ENCODE results near the gene SLC6A12.

Gene SLC6A12

GRCh38 chr12:212715-213526 is 1.0 kb downstream of the SLC6A12 start:
- DNase-seq = no peak

GRCh38 chr12:212415-212714 is 1.6 kb downstream of the SLC6A12 start:
- DNase-seq = no peak

DNA sequence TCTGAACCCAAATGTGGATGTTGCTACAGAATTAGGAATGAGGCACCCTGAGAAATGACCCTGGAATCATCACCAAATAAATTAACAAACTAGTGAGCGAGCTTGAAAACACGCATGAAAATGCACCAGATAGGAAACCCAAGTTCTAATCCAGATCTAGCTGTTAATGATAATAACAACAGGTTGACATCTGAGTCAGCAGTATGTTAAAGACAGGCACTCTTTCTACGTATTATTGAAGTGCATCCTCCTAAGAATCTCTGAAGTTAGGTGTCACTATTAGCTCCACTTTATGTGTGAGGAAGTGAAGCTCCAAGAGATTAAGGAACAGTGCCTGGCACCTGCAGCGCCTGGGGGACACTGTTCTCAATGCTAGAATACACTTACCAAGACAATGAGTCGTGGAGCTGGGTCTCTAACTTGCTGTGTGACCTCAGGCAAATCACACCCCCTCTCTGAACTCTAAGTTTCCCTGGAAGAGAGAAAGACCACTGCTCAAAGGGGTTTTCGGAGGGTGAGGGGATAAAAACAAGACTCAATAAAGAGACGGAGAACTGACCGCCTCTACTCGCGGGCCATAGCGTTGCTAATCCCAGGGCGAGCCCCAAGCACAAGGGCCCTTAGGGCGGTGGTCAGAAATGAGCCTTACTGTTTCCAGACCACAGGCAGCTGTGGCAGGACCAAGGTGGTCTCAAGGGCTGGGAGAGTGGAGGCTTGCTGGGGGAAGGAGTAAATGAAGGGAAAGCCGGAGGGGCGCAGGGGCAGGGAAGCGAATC is 2.1 kb downstream of the SLC6A12 start:
- DNase-seq = no peak

- no peak for DNase-seq
These were observed 2.9 kb downstream of the SLC6A12 start for GRCh38 chr12:211142-211465.

DNA sequence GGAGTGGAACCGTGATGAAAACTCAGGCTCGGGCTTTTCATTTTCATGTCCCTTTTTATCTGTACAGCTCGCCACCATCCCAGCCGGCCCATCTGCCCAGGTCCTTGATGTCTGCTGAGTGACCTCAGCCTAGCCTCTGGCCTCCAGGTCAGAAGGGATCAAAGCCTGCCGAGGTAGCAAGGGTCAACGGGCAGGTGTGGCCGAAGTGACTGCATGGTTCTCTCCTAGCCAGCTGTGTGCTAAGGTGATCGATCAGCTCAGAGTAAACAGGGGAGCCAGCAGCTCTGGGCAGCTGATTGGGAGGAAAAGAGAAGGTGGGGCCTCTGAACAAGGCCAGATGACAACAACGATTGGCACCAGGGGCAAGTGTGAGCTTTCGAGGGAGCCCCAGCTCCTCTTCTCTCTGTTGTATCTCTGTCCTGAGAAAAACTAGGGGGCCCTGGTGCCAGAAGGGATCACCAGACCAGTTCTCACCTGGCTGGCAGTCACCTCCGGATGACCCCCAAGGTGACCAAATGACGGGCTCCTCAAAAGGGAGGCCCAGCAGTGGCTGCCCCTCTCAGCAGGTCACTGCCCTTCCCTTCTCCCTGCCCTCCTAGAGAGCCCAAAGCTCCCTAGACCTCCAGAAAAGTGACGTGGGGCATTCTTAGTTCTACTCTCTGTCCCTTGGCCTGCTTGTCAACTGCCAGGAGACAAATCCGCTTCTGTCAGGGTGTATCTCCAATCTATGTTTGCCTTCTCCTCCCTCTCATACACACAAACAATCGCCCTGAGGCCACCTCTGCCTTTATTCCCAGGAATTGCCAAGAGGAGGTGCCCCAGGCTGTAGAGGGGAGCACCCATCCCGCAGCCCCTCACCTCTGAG is 3.4 kb downstream of the SLC6A12 start:
- DNase-seq = no peak

GRCh38 chr12:209851-210250 is 4.1 kb downstream of the SLC6A12 start:
- DNase-seq = no peak

DNA sequence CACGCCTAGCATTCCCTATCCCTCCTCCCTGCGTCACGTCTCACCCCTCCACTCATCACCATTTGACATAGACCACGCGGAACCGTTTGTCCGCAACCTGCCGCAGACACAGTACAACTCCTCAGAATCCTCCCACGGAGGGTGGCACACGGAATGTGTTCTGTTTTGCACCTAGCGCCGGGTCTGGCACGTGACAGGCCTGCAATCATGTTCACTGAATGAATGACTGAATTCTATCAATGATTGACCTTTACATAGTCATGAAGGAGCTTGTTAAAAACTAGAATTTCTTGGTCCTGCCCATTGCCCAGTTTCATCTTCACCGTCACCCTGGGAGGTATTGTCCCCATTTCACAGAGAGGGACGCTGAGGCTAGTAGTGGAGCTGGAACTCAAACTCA is 4.7 kb downstream of the SLC6A12 start:
- DNase-seq = no peak

GRCh38 chr12:208813-209212 is 5.1 kb downstream of the SLC6A12 start:
- no peak for DNase-seq

DNA sequence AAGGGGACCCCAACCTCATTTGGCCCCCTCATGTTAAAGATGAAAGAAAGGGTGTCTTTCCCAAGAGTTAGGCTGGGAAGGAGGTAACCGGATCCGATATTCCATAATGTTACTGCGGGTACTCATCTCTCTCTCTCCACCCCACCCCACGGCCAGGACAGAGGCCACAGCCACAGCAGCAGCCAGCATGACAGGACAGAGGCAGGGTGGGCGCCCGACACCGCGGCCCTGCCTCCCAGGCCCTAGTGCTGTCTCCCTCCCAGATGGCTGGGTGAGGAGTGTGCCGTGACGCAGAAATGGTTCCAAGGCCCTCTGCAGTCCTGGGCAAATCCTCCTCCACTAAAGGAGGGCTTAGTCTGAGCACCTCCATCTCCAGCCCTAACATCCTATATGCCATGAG is 6.2 kb downstream of the SLC6A12 start:
- DNase-seq = no peak

DNA sequence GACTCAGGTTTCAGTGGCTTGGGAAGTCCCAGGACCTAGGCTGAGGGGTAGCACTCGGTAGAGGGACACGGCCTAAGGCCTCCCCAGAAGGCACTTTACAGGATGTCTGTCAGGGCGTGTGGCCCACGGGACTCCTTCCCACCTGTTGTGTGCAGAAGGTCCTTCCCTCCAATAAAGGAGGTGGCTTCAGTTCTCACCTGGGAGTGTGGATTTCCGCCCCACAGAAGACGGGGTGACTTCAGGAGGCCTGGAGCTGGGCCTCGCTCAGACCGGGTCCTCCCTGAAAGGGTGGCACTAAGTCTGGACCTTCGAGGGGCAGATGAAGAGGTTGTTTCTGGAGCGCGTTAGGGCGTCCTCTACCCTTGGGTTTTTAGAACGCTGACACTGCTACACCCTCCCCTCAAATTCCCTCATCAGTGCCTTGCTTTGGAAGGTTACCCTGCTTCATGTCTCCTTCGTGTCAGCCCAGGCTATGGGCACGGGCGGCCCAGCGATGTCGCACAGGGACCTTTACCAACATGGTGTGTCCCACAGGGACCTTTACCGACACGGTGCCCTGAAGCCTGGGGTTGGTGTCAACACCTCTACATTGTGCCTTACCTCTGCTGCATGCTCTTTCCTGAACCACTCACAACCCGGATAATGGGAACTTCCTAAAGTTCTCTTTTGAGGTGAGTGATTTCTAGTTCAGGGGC is 7.1 kb downstream of the SLC6A12 start:
- DNase-seq = no peak

GRCh38 chr12:205026-205425 is 8.9 kb downstream of the SLC6A12 start:
- no peak for DNase-seq

- no peak for DNase-seq
These were observed 9.7 kb downstream of the SLC6A12 start for GRCh38 chr12:204261-204678.

GRCh38 chr12:203462-204260 is 10.3 kb downstream of the SLC6A12 start:
- no peak for DNase-seq

DNA sequence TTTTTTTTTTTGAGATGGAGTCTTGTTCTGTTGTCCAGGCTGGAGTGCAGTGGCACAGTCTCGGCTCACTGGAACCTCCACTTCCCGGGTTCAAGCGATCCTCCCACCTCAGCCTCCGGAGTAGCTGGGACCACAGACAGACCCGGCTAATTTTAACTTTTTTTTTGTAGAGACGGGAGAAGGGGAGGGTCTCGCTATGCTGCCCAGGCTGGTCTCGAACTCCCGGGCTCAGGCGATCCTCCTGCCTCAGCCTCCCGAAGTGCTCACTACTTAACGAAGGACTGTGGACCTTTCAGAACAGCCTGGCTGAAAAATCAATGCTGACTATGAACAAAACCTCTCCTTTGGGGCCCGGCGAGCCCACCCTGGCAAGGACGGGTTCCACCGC is 10.9 kb downstream of the SLC6A12 start:
- no peak for DNase-seq

GRCh38 chr12:202081-202731 is 11.8 kb downstream of the SLC6A12 start:
- no peak for DNase-seq

DNA sequence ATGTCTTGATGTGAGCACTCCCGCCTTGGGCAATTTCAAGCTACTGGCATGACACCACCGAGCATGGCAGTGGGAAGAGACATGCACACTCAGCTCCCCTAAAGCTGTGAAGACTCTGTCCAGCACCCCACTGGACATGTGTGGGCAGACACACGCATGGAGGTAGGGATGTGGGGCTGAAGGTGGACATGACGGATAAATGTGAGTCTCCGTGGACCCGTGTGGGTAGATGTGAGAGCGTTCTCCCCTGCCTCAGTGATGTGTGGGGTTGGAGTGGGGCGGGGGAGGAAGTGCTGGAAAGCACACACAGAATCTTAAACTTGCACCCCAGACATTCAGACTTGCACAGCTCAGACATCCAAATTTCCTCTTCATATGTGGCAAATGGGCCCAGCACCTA is 12.6 kb downstream of the SLC6A12 start:
- no peak for DNase-seq

GRCh38 chr12:198705-199104 is 15.3 kb downstream of the SLC6A12 start:
- DNase-seq = no peak

- no peak for DNase-seq
These were observed 15.9 kb downstream of the SLC6A12 start for GRCh38 chr12:197911-198695.

DNA sequence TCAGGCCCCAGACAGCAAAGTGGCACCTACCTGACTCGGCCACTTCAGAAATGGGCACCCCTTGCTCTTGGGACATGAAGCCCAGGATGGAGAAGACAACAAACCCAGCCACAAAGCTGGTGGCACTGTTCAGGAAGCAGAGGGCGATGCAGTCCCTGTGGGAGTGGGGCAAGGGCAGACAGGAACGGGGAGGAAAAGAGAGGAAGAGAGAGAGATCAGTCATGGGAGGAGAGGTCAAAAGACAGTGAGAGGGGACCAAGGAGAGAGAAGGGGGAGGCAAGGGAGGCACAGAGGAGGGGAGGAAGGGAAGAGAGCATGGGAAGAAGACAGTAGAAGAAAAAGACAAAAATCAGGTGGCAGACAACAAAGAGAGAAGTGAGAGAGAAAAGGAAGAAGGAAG is 16.6 kb downstream of the SLC6A12 start:
- DNase-seq = no peak

DNA sequence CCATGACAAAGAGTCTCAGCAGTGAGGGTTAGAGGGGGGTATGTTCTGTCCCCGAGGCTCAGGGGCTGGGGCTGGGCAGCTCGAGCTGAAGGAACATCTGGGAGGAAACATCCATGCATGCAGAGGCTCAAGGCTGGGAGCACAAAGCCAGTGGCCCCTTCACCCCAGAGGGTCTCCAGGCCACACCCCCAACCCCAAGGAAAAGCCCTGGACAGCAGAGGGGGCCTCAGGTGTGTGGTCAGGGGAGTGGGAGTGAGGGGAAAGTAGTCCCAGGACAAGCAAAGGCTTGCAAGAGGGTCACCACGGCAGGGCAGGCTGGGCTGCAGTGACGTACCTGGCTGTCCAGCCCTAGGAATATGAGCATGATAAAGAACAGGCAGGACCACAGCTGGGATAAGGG is 17.5 kb downstream of the SLC6A12 start:
- no peak for DNase-seq

GRCh38 chr12:195951-196350 is 18.0 kb downstream of the SLC6A12 start:
- DNase-seq = no peak
